GM18519 (cell line): Measurements from ENCODE around the gene SHANK2.

ENCODE experiments used
- ATAC-seq: cut with Tn5 transposase; IDR thresholded peaks from one replicate; pipeline ENCODE4 v1.9.1; 2021; ENCODE audit warnings: mild to moderate bottlenecking, moderate library complexity; ENCODE audit not compliant: unreplicated experiment, low FRiP score

Gene SHANK2

DNA sequence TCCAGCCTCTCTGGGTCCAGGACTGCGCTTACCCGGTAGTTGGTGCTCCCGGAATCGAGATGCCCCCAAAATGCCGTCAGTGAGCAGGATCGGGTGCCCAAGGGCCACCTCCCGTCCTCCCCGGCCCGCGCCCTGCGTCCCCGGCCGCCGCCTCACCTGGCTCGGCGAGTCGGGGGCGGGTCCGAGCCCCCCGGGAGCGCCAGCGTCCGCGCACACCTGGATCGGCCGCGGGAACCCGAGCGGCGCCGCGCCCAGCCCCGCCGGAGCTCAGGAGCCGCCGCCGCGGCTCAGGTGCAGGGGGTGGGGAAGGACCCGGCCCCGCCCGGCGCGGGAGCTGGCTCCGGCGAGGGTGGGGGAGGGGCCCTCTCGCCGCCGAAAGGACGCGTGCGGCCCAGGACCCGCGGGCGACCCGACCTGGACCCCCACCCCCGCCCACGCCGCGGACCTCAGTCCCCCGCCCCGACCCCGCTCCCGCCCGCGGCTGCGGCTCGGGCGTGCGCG, at the start of gene SHANK2:
TSS of gene SHANK2 (minus strand) at position 309 of the 501 bp plus-strand sequence. CDS start 105,251 bp downstream, outside the sequence.
- no peak for ATAC-seq

DNA sequence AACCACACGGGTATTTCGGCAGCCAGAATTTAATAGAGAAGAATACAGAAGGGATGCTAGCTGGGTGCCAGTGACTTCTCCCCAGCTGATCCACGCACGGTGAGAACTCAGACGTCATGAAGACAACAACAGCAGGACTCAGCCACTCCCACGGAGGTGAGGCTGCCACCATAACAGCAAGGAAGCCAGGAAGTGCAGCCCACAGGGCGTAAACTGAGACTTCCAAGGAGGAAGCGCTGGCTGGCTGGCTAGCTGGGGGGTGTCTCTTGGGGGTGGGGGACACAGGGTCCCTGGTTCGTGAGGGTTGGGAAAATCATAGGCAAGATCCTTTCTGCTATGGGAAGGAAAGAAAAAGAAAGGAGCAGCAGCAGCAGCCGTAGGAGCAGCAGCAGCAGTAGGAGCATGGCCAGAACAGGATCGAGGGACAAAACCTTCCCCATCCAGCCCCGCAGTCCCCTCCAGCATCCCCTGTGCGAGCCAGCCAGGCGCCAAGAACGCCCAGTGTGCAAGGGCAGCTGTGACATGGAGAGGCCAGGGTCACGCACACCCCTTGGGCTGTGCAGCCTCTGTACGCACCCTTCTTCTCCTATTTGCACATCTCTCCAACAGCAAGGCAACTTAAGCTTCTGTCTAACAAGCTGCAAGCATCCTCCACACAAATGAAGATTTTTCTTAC, 49.6 kb upstream of the SHANK2 start:
- ATAC-seq: no peak

DNA sequence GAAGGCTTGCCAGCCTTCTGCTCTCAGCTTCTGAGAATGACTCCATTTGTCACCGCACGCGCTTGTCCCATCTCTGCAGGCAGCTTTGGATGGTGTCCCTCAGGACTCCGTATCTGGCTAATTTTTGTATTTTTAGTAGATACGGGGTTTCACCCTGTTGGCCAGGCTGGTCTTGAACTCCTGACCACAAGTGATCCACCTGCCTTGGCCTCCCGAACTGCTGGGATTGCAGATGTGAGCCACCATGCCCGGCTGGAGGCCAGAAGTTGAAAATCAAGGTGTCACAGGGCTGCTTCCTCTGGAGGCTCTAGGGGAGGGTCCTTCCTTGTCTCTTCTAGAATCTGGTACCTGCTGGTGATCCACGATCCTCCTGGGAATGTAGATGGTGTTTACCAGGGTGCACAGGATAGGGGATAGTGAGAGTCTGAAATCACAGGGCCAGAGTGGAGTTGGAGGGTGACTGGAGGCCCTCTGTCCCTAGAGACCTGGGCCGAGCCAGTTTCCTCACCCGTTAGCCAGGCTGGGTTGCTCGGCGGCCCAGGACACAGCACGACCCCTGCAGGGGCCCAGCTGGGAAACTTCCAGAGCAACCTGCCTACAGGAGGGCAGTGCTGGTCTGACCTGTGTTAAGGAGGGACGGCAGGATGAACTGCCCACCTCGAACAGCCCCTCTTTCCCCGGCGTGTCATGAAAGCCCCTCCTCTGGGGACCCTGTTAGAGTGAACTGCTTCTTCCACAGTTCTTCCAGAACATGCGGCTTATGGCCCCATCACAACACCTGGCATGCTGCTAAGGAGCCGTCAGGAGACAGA, 48.9 kb upstream of the SHANK2 start:
- no peak for ATAC-seq

GRCh38 chr11:71300187-71300586, 47.8 kb upstream of the SHANK2 start:
- ATAC-seq: no peak

- ATAC-seq: no peak
Observed at GRCh38 chr11:71298761-71299181, 46.4 kb upstream of the SHANK2 start.

DNA sequence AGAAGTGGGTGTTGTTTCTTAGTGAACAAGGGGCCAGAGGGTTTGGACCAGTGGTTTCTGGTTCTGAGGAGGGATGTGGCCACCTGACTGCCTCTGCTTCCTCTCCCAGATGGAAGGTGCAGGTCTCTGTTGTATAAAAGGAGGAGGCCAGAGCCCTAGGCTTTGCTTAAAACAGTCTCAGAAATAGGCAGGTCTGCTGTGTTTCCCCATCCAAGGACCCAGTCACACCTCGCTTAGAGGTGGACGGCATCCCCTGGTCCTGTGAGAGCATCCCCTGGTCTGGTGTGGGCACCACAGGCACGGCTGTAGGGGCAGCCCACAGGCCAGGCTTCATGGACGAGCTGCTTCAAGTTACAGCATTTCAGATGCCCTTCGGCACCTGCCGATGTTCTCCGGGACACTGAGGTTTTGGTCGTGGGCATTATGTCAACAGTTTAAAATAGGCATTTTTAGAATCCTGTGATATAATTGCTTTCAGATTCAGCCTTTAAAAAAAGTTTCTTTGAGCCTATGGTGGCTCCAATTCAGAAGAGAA, 45.7 kb upstream of the SHANK2 start:
- ATAC-seq: no peak

- ATAC-seq: no peak
Observed at GRCh38 chr11:71294846-71295600, 42.6 kb upstream of the SHANK2 start.

- no peak for ATAC-seq
Observed at GRCh38 chr11:71293961-71294782, 41.8 kb upstream of the SHANK2 start.

DNA sequence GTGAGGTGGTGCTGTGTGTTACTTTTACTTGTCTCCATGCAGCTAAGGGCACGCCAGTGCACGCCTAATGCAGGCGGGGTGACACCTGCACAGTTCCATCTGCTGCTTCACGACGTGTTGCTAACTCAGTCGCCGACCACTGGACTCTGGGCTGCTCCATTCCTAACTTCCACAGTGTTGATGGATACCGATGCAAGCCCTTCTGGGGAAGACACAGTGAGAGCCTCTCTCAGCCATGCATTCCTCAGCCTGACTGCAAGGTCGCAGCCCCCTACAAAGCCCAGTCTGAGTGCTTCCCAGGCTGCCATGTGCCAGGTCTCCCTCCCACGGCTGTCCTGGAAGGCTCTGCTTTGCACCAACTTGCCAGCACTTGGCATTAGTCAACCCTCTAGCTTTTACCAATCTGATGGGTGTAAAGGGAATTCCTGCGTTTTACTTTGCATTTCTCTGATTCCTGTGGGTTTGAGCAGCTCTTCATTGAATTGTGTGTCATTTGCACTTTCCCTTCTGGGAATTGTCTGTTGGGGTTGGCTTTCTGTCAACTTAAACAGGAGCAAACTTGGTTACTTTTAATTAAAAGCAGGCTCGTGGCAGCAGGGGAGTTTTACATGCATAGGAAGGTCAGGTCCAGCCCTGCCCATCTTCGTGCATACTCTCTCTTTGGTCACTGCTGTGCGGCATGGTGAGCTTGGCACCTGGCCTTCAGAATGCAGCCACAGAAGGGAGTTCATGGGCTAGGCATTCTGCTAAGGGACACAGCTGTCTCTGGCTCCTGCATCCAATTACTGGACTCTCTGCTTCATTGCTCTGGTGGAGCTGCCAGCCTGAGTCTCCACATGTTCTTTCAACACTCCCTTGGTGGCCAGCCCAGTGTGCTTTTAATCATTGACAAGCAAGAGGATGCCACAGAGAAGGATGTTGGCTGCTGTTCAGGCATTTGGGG, 34.6 kb upstream of the SHANK2 start:
- ATAC-seq: no peak

GRCh38 chr11:71285111-71285510, 32.7 kb upstream of the SHANK2 start:
- no peak for ATAC-seq

- no peak for ATAC-seq
Observed at GRCh38 chr11:71284525-71285092, 32.2 kb upstream of the SHANK2 start.

DNA sequence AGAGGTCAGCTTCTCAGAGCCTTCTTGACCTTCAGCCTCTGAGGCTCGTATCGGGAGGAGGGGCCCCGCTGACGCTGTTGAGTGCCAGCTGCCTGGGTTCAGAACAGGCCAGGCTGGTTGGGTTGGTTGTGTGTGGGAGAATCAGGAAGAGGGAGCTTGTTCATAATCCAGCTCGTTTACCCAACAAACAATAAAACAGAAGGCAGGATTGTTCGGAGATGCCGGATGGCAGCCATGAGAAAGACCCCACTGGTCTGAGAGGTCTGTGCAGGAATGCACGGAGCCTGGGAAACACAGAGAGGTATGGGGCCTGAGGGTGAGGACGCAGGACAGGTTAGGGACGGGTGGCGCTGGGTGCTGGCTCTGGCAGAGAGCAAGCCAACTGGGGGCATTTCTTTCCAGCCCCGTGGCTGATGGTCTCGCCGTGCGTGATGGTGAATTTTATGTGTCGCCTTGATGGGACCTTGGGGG, 31.6 kb upstream of the SHANK2 start:
- no peak for ATAC-seq

GRCh38 chr11:71282581-71283351, 30.4 kb upstream of the SHANK2 start:
- no peak for ATAC-seq

DNA sequence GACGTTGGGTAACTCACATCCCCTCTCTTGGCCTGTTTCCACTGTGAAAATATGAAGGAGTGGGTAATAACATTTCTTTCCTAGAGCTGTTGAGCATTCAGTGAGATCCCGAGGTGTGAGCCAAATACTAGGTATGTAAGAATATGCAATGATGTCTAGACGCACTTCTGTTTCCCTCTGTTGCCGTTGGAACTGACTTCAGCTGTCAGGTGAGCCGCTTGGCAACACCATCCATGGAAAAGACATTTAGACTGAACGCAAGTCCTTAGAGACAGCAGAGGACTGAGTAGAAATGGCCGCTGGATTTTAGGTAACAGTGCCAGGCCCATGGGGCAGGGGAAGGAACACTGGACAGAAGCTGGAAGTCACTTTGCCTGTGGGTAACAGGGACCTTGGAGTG, 29.5 kb upstream of the SHANK2 start:
- no peak for ATAC-seq

DNA sequence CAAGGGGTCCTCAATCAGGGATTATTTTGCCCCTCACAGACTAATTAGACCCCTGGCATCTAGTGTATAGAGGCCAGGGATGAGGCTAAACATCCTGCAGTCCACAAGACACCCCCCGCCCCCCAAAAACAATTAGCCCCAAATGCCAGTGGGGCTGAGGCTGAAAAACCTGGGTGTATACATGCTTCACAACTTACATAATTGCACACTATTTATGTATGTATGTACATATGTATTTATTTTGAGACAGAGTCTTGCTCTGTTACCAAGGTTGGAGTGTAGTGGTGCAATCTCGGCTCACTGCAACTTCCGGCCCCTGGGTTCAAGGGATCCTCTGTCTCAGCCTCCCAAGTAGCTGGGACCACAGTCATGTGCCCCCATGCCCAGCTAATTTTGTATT, 28.8 kb upstream of the SHANK2 start:
- ATAC-seq: no peak

- ATAC-seq: no peak
Observed at GRCh38 chr11:71279916-71280645, 27.7 kb upstream of the SHANK2 start.

GRCh38 chr11:71272161-71272560, 19.8 kb upstream of the SHANK2 start:
- no peak for ATAC-seq
